Heart left ventricle (tissue), 16 donors: ENCODE measurements around the gene FXR2. TPM values are rescaled to one million over a fixed set of nuclear protein-coding genes. Genes with fewer than 3 reads are reported as not detected.
A peak's percentile ranks its signal among the peaks of the same experiment; 100 is the strongest.

ENCODE experiments used
- ATAC-seq, 4 donors: fragments of 200-7000 bp; cut with Tn5 transposase; one replicate each; pipeline ENCODE4 v1.9.1; 2020 to 2022; ENCODE audit warnings: moderate library complexity in 4 of 4, mild to moderate bottlenecking in 3 of 4, moderate number of reproducible peaks in 1 of 4
- DNase-seq, 5 donors: peaks; one replicate each; pipeline ENCODE4 v3.0.0-alpha.2; 2020
- H3K27ac ChIP-seq, 12 donors: fragments of 200-600 bp; sonication (generic) in 4 of 12; one replicate each; pipeline versions ENCODE4 v1.5.0 to v1.8.0; 2016 to 2022; ENCODE audit warnings: mild to moderate bottlenecking in 2 of 12
- H3K27me3 ChIP-seq, 9 donors: fragments of 200-600 bp; sonication (generic) in 2 of 9; one replicate each; pipeline versions ENCODE4 v1.5.1 to v1.8.0; 2016 to 2022; ENCODE audit warnings: mild to moderate bottlenecking in 3 of 9
- H3K36me3 ChIP-seq, 9 donors: fragments of 200-600 bp; sonication (generic) in 2 of 9; one replicate each; pipeline versions ENCODE4 v1.5.0 to v1.8.0; 2018 to 2022; ENCODE audit warnings: mild to moderate bottlenecking in 2 of 9
- H3K4me1 ChIP-seq, 12 donors: fragments of 200-600 bp; sonication (generic) in 4 of 12; one replicate each; pipeline versions ENCODE4 v1.5.0 to v1.8.0; 2016 to 2022; ENCODE audit warnings: mild to moderate bottlenecking in 3 of 12
- H3K4me3 ChIP-seq, 12 donors: fragments of 200-600 bp; sonication (generic) in 4 of 12; one replicate each; pipeline versions ENCODE4 v1.5.0 to v1.8.0; 2017 to 2022; ENCODE audit warnings: mild to moderate bottlenecking in 9 of 12, moderate library complexity in 4 of 12
- H3K9me3 ChIP-seq, 12 donors: fragments of 200-600 bp; sonication (generic) in 4 of 12; one replicate each; pipeline versions ENCODE4 v1.5.0 to v1.8.0; 2016 to 2022; ENCODE audit warnings: mild to moderate bottlenecking in 1 of 12
- POLR2A ChIP-seq, 2 donors: fragments of 450-650 bp; IDR thresholded peaks; one replicate each; pipeline ENCODE4 v1.6.1; 2017; ENCODE audit warnings: antibody characterized with exemption in 2 of 2, mild to moderate bottlenecking in 2 of 2, moderate library complexity in 2 of 2
- WGBS, 4 donors: extraction: QIAGEN DNeasy Blood & Tissue Kit in 2 of 4; methylation state at CpG; one replicate each; pipeline versions ENCODE4 v1.1.5 to v1.1.7; 2013 to 2018; 5-methylcytosine and 5-hydroxymethylcytosine counted together
- intact Hi-C, 10 donors: fragments of 100-400 bp; cut with DNase I; formaldehyde crosslinking; loops; one replicate each; pipeline versions ENCODE4 v1.11.1 to v1.14.2; 2022
- polyA plus RNA-seq, 2 donors: library from polyadenylated mRNA; stranded (reverse); fragments of 200-250 nt; gene quantifications; one replicate each; pipeline ENCODE4 v1.2.3, GENCODE V29; 2013
- total RNA-seq, 9 donors: library from RNA; depleted of rRNA in 2 of 9; stranded (reverse); fragments of >200 nt in 2 of 9; fragmentation: NEBNext Ultra II Directional in 3 of 9; extraction: Animal tissue kit (Norgen Biotek cat#: 25700) in 3 of 9; gene quantifications; one replicate each; pipeline versions ENCODE4 v1.1.0 to v1.2.4, GENCODE V29; 2016 to 2023
- TF ChIP-seq, protein P1 (sequence below), 12 donors: fragments of 200-600 bp; sonication (generic) in 4 of 12; IDR thresholded peaks; one replicate each; pipeline versions ENCODE4 v1.5.0 to v1.8.0; 2018 to 2022; ENCODE audit warnings: antibody characterized with exemption in 12 of 12, mild to moderate bottlenecking in 5 of 12
- donor health status: ischemic (EF 13 %, LVEDD 7.1; RV severe dilation, severe dysfunction).
- donor health status: healthy with polysubstance abuse.
- donor health status: DM: no; HTN: yes; CAD: no.
- donor health status: DM: no; HTN: no; CAD: no.
- donor health status: ischemic (EF 25% LVEDD 6.9; RV normal size, moderate dysfunction).
- donor health status: ischemic (EF 25% LVEDD 5.7; RV mildly dilated, moderate dysfunction).
- donor health status: healthy.
- donor health status: DM: yes; HTN: yes; CAD: no.
- donor health status: ischemic (EF 35%, LVEDD 5.7; RV mildly dilated, moderate dysfunction).
- donor health status: nonischemic (EF 11% LVEDD 7.7; RV severe dilation, severe dysfunction).
- donor health status: DM: yes; HTN: yes; CAD: no.
- donor health status: PGD.
- donor health status: ischemic (EF 29% LVEDD 5.4; RV normal size, mild dysfunction).
- donor health status: nonischemic (EF 23%, LVEDD 6.1; RV moderate dilation, normal function).

FXR2 gene
- total and polyA plus RNA-seq, 11 donors, result 68.0 to 123 (median 98.6) TPM

DNA sequence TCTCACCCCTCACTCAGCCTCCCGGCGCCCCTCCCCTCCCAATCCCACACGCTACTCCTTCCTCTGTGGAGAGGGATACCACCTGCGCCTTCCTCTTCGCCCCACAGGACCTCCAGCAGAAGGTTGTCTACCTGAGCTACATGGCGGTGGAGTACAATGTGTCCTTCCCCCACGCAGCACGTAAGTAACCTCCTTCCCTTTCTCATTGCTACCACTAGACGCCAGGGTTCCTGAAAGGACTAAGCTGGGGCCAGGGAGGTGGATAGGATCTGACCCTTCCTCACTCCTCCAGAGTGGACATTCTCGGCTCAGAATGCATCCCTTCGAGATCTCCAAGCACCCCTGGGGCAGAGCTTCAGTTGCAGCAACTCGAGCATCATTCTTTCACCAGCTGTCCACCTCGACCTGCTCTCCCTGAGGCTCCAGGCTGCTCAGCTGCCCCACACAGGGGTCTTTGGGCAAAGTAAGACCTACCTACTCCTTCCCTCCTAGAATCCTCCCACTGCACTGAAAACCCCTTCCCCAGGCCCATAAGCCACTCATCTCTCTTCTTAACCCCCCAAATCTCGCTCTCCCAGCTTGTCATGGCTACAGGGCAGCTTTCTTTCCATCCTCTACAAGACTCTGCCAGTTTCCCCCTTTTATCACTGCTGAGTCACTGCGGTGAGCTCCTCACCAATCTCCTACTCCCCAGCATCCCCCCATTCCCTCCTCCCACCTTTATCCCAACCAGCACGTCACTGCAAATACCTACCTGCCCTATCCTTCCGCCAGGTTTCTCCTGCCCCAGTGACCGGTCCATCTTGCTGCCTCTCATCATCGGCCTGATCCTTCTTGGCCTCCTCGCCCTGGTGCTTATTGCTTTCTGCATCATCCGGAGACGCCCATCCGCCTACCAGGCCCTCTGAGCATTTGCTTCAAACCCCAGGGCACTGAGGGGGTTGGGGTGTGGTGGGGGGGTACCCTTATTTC, 33.8 kb downstream of the FXR2 start:
- 81 to 87% (median 84%) methylated on average over 23 of the region's 23 CpGs for WGBS, 4 donors
- no peaks in the 10 kb centered on the region for H3K9me3 ChIP-seq
- no peak for TF ChIP-seq POLR2A (IDR thresholded peaks at IDR 0.05)
- TF ChIP-seq, protein P1, sequence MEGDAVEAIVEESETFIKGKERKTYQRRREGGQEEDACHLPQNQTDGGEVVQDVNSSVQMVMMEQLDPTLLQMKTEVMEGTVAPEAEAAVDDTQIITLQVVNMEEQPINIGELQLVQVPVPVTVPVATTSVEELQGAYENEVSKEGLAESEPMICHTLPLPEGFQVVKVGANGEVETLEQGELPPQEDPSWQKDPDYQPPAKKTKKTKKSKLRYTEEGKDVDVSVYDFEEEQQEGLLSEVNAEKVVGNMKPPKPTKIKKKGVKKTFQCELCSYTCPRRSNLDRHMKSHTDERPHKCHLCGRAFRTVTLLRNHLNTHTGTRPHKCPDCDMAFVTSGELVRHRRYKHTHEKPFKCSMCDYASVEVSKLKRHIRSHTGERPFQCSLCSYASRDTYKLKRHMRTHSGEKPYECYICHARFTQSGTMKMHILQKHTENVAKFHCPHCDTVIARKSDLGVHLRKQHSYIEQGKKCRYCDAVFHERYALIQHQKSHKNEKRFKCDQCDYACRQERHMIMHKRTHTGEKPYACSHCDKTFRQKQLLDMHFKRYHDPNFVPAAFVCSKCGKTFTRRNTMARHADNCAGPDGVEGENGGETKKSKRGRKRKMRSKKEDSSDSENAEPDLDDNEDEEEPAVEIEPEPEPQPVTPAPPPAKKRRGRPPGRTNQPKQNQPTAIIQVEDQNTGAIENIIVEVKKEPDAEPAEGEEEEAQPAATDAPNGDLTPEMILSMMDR (IDR thresholded peaks at IDR 0.05), result no peak
- ATAC-seq, result no peak
- H3K27me3 ChIP-seq, result no peaks in the 10 kb centered on the region
- peak in 1 of 5 donors; percentile 21 for DNase-seq
- peaks cover 0 to 49% (median 33%) of the 10 kb centered on the region in 9 donors for H3K36me3 ChIP-seq
- H3K4me1 ChIP-seq, result peaks cover 4 to 86% (median 40%) of the 10 kb centered on the region in 12 donors
- H3K27ac ChIP-seq, result peak overlapping the region in 8 of 12 donors; percentile 41 to 96 (median 82)
- intact Hi-C loops, result loop anchor here in 4 of 10 donors (5.0 to 10.0 kb wide), 3 partner anchors 106 to 229 kb away; partner anchors contain the start of genes KCTD11 (in 3 of the 4), TMEM95 (in 2 of the 4), TP53 (in 1 of the 4) and WRAP53 (in 1 of the 4)
- H3K4me3 ChIP-seq, result peak overlapping the region in 9 of 12 donors; percentile 14 to 69 (median 38)

DNA sequence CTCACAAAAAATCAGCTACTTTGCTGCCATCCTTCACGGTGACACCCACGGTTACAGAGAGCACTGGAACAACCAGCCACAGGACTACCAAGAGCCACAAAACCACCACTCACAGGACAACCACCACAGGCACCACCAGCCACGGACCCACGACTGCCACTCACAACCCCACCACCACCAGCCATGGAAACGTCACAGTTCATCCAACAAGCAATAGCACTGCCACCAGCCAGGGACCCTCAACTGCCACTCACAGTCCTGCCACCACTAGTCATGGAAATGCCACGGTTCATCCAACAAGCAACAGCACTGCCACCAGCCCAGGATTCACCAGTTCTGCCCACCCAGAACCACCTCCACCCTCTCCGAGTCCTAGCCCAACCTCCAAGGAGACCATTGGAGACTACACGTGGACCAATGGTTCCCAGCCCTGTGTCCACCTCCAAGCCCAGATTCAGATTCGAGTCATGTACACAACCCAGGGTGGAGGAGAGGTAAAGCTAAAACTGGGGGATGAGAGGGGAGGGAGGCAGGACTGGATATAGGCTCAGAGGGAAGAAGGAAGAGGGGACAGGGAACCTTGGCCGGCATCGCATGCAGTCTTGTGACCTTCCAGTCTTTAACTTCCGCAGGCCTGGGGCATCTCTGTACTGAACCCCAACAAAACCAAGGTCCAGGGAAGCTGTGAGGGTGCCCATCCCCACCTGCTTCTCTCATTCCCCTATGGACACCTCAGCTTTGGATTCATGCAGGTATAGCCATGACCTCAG, 34.7 kb downstream of the FXR2 start:
- Histone ChIP-seq H3K36me3 (peaks cover 3 to 58% (median 42%) of the 10 kb centered on the region in 9 donors), H3K4me3 (peak overlapping the region in 9 of 12 donors; percentile 22 to 69 (median 38)), H3K27me3 (no peaks in the 10 kb centered on the region), H3K27ac (peak overlapping the region; percentile 47 to 96 (median 78)), H3K4me1 (peaks cover 9 to 86% (median 43%) of the 10 kb centered on the region in 12 donors), H3K9me3 (no peaks in the 10 kb centered on the region)
- intact Hi-C loops, result loop anchor here in 7 of 10 donors (5.0 to 10.0 kb wide), 6 partner anchors 107 to 345 kb away; partner anchors contain the start of genes KCTD11 (in 4 of the 7), TMEM95 (in 3 of the 7), CTDNEP1 (in 1 of the 7) and DVL2 (in 1 of the 7)
- 71 to 82% (median 74%) methylated on average over 12 of the region's 12 CpGs for WGBS, 4 donors
- ATAC-seq (no peak), DNase-seq (peak in 1 of 5 donors; percentile 30)
- TF ChIP-seq POLR2A (IDR thresholded peaks at IDR 0.05), result no peak
- TF ChIP-seq, protein P1 (IDR thresholded peaks at IDR 0.05), result no peak

DNA sequence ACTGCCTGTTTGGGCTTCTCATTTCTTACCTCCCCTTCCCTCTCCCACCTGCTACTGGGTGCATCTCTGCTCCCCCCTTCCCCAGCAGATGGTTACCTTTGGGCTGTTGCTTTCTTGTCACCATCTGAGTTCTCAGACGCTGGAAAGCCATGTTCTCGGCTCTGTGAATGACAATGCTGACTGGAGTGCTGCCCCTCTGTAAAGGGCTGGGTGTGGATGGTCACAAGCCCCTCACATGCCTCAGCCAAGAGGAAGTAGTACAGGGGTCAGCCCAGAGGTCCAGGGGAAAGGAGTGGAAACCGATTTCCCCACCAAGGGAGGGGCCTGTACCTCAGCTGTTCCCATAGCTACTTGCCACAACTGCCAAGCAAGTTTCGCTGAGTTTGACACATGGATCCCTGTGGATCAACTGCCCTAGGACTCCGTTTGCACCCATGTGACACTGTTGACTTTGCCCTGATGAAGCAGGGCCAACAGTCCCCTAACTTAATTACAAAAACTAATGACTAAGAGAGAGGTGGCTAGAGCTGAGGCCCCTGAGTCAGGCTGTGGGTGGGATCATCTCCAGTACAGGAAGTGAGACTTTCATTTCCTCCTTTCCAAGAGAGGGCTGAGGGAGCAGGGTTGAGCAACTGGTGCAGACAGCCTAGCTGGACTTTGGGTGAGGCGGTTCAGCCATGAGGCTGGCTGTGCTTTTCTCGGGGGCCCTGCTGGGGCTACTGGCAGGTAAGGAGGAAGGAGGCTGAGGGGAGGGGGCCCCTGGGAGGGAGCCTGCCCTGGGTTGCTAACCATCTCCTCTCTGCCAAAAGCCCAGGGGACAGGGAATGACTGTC, 35.5 kb downstream of the FXR2 start, which contains the start of gene CD68:
Gene CD68 (plus strand): TSS at position 638 of the 833 bp plus-strand sequence. CDS start 40 bp downstream, at position 678.
- Histone ChIP-seq H3K36me3 (peaks cover 4 to 66% (median 50%) of the 10 kb centered on the region in 9 donors), H3K9me3 (no peaks in the 10 kb centered on the region), H3K4me1 (peaks cover 13 to 86% (median 45%) of the 10 kb centered on the region in 12 donors), H3K27me3 (no peaks in the 10 kb centered on the region), H3K27ac (peak within 1 kb of the TSS; percentile 47 to 96 (median 78)), H3K4me3 (peak within 1 kb of the TSS in 9 of 12 donors; percentile 22 to 69 (median 38))
- peak in 3 of 4 donors; percentile 52 to 61 (median 54) for ATAC-seq
- DNase-seq, result peak; percentile 58 to 85 (median 71)
- intact Hi-C loops, result loop anchor here in 4 of 10 donors (10.0 kb wide), 4 partner anchors 224 to 344 kb away; partner anchors contain the start of genes CTDNEP1 (in 1 of the 4), DVL2 (in 1 of the 4), ELP5 (in 1 of the 4) and GABARAP (in 1 of the 4)
- TF ChIP-seq POLR2A (IDR thresholded peaks at IDR 0.05), result peak in 1 of 2 donors; percentile 53
- TF ChIP-seq, protein P1 (IDR thresholded peaks at IDR 0.05), result no peak
- WGBS, 4 donors, result 27 to 32% (median 30%) methylated on average over 6 to 7 of the region's 7 CpGs
